HG03575 (cell line): ENCODE data around the gene CLP1.
"Not testable (repeated sequence)": the region's sequence is repeated elsewhere in the genome, so short reads cannot be mapped to it uniquely, and the experiment has no call there.

ENCODE experiments used
- ATAC-seq: cut with Tn5 transposase; IDR thresholded peaks from one replicate; pipeline ENCODE4 v1.9.1; 2021; ENCODE audit not compliant: unreplicated experiment, insufficient number of reproducible peaks, low FRiP score; ENCODE audit errors: extremely low read depth

Gene CLP1

DNA sequence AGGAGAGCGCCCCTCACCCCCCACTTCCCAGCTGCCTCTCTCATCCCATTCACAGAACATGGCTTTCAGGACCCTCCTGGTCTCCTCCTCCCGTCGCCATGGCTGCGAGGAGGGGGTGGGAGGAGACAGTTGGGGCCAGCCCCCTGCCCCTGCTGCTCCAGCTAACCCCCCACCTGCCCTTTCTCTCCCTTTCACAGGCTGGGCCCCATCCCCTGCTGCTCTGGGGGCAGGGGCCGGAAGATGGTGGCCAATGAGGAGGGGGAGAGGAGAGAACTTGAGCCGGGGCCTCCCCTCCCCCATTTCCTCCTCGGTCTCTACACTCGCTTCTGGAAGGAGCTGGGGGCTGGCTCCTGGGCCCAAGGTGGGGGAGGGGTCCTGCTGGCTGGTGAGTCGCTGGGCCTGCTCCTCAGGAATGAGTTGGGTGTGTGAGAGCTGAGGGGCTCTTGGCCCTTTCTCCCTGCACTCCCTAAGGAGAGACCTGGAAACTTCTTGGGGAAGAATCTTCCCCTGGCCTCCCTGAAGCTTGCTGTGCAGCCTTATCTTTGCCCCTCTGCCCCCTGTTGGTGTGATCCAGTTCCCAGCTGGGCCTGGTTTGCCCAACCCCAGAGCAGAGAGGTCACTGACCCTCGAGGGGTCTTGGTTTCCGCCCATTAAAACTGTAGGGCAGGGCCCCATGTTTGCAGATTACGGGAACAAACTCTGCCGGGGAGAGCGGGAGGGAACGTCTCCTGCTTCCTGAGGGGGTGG, 18.1 kb upstream of the CLP1 start:
- no peak for ATAC-seq

DNA sequence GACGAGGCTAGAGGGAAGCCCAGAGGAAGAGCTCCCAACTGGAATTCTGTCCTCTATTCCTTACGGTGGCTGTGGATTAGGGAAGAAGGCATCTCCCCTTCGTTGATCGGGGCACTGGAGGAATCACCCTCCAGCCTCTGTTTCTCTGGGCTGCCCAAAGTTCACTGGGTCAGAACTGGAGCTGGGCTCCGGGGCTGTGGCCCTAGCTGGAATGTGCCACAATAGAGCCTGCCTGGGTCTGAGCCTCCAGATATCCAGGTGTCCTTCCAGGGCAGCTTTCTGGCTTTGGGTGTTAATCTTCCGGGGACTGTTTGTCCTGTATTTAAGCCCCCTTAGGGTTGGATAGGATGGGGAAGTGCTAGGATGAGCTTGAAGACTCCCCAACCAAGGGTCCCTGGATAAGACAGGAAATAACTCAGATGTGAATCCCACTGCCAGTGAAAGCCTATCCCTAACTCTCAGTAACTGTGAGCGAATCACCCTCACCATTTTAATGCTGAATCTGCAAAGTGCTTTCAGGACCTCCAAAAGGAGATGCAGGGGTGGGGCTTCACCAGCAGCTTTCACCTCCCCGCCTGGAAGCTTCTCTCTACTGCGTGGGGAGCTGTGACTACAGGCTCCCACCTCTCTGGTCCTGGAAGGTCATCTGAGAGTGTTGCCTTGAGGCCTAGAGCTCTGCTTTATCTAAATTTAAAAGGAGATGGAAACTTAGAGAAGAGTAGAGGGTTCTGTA, 17.3 kb upstream of the CLP1 start:
- no peak for ATAC-seq

DNA sequence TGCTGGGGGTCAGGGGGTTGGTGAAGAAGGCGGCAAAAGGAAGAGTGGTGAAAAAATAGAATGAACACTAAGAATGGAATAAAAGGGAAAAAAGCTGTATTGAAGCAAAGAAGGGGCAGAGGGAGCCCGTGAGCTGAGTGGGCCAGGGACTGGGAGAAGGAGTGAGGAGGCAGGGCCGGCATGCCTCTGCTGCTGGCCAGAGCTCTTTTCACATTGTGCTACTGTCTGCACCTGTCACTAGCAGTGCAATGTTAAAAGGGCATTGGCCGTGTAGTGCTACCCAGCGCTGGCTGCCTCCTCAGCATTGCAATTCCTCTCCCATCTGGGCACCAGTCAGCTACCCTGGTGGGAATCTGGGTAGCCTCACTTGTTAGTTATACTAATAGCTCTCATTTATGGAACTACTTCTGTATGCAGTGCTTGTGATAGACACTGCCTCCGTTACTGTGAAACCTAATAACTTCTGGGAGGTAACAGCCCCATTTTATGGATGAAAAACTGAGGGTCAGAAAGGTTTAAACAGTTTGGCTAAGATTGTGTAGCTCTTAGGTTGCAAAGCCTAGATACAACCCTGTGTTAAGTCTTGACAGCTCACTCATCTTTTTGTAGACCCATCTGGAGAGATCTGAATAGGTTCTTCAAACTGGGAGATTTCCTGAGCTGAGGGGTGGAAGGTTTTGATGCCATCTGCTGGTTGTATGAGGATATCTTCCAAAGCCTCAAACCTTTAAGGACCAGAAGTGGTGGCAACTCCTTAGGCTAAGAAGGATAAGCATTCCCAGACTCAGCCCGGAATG, 16.4 kb upstream of the CLP1 start:
- no peak for ATAC-seq

- ATAC-seq, result no peak
Observed at GRCh38 chr11:57643802-57644201, 13.8 kb upstream of the CLP1 start.

DNA sequence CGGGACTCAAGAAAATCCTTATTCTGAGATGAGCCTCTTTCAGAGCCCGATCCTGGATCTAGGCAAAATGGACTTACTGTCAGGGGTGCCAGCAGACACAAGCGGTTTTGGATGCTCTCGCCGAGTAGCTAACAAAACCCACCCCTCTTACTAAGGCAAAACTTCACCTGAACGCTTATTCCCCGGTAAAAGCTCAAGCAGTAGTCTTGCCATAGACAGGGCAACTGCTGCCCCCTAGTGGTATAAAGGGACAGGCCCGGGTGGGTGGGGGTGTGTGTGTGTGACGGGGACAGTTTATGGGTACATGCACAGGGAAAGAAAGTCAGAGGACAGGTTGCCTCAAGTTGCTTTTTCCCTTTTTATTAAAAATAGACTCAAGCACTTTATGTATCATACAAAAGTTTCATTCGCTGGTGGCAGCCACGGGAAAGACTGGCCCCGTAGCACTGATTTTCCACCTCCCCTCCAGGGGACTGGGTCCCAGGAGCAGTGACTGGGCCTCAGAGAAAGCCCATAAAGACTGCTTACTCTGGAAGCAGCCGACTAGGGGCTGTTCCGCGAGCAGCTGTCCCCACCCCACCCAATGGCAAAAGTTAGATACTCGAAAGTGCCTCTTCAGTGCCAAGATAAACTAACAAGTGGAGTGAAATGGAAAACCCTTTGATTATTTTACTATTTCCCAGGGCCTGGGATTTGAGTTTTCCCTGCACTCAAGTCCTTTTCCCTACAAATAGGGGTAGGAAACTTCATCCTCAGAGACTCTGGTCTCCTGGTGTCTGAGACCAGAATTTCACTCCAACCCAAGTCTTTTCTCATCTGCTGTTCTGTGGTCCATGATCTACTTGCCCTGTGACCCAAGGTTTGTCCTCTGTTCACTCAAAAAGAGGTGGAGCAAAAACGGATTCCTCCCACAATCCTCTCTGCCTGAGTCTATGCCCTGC, 12.5 kb upstream of the CLP1 start:
- ATAC-seq, result no peak

DNA sequence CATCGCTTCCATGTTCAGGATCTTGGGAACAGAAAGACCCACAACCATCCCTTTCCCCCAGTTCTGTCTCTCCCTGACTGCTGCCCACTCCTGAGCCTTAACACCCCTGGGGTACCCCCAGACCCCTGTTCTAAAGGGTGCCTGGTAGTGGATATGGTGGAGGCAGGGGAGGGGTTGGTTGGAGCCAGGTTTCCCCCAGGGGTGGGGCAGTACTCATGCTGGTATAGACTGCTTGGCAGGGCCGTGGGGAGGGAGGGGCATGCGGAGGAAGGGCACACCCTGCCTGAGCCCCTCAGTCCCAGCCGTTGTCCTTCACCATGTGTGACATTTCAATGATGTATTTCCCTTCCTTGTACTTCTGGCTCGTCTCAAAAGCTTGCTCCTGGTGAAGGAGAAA, 11.9 kb upstream of the CLP1 start:
- no peak for ATAC-seq

DNA sequence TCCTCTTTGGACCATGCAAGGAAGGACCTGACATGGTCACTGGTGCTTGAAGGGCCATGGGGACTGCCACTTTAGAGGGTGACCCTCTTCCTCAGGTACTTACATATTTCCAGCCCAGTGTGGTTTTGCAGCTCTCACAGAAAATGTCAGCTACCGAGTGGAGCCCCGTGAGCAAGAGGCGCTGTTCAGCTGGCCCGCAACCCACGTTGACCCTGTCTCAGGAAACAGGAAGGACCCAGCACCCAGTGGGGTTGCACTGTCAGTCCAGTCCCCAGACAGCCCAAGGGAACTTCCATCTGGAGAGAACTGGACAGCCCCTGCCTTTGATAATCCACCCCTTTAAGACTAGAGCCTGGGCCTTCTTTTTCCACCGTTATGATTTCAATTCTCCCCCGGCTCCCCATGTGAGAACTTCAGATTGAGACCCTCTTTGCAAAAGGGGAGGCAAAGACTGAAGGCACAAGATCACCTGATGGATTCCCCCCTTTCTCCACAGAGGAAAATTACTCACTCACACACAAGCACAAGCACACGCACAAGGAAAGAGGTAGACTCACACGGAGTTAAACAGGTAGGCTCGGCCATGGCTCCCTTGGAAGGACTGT, 11.3 kb upstream of the CLP1 start:
- no peak for ATAC-seq

- ATAC-seq, result no peak
Observed at GRCh38 chr11:57646799-57647303, 10.7 kb upstream of the CLP1 start.

DNA sequence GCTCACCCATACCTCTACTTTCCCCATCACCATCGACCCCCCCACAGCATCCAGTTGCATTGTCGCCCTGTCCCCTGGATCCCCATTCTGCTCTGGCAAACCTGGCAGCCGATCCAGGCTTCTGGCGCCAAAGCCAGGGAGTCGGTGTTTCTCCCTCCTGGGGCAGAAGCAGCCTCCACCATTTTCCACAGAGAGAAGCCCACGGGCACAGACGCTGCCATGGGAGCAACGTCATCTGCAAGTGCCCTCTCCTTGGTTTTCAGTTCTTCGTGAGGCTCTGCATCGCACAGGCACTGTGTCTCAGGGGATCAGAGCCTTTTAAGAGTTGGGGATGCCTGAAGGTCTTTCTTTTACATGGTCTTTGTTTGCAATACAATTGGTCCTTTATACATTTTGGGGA, 10.2 kb upstream of the CLP1 start:
- no peak for ATAC-seq

DNA sequence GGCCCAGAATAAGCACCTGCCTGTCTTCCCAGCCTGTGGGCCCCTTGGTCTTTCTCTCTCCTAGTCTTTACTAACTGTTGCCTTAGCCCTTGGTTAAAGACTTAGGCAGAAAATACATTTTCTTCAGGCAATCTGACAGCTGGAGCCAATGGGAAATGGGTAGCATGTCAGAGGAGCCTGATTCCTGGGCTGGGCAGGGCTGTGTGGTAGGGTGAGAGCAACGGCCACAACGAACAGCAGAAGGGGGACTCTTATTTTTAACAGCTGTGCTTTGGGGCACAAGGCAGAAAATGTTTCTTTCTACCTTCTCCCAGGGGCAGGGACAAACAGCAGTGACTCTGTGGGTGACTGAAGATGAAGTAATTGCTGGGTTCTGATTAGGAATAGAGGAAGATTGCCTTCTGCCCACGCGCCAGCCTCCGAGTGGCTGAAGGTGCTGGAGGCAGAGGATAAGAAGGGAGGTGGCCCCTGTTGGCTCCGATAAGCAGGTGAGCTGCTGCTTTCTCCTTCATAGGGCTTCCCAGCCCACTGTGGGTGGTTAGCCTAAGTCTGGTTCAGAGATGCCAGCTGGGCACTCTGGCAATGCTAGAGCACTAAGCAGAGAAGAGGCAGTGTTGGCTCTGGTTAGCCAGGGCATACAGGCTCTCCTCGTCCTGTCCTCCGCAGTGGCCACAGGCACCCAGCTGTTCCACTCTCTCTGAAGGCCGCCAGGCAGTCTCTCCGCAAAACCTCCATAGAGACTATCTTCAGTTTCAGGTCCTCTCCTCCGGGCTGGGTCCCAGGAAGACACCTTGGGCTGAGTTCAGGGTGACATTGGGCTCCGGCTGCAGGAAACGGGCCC, 9.4 kb upstream of the CLP1 start:
- no peak for ATAC-seq

DNA sequence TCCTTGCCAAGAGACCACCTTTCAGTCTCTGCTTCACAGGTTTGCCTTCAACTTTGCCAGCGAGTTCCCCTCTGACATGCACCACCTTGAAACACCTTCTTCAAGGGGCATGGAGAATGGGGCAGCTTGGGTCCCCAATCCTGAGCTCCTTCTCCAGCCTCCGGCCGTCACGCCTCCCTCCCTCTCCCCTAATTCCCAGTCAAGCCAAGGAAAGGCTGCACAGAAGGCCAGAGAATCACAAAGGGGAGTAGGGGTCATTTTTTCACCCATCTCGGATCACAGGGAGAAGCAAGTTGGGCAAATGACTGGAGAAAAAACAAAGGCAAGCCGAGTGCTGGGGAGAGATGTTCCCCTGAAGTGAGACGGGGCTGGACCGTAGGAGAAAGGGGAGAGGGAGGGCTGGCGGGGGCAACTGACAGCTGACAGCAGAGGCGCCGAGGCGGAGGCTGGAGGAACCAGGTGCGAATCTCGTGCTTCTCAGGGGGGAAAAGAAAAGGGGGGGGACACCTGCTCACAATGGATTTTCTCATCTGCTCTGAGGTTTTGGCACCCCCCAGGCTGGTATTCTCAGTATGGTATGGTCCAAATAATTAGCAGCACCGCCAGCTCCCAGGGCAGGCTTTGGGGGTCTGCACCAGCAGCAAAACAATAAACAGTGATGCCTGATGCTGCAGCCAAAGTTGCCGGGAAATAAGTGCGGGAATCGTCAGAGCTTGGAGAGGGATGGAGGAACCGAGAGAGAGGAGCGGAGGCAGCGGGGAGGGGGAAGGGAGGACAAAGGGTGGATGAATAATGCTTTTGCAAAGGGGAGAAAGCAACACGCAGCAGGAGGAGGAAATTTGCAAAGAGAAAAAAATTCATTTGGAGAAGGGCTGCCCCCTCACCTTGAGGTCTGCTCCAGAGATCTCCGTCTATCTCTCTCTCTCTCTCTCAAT, 8.5 kb upstream of the CLP1 start:
- no peak for ATAC-seq

GRCh38 chr11:57649826-57650738, 7.5 kb upstream of the CLP1 start, which contains the start of gene YPEL4:
TSS of gene YPEL4 (minus strand) at chr11:57649912. CDS start at chr11:57647107, 2,805 bp downstream.
- no peak for ATAC-seq

DNA sequence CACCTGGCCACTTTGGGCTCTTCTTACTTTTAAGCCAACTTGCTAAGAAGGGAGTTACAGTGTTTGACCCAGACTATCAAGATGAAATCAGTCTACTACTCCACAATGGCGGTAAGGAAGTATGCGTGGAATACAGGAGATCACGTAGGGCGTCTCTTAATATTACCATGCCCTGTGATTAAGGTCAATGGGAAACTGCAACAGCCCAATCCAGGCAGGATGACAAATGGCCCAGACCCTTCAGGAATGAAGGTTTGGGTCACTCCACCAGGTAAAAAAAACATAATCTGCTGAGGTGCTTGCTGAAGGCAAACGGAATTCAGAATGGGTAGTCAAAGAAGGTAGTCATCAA, 6.8 kb upstream of the CLP1 start:
- no peak for ATAC-seq

DNA sequence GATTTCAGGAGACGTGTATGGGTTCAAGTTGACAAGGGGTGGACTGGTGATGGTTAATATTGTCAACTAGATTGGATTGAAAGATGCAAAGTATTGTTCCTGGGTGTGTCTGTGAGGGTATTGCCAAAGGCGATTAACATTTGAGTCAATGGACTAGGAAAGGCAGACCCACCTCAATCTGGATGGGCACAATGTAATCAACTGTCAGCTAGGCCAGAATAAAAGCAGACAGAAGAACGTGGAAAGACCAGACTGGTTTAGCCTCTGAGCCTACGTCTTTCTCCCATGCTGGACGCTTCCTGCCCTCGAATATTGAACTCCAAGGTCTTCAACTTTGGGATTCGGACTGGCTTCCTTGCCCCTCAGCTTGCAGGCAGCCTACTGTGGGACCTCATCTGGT, 6.2 kb upstream of the CLP1 start:
- ATAC-seq, result no peak

DNA sequence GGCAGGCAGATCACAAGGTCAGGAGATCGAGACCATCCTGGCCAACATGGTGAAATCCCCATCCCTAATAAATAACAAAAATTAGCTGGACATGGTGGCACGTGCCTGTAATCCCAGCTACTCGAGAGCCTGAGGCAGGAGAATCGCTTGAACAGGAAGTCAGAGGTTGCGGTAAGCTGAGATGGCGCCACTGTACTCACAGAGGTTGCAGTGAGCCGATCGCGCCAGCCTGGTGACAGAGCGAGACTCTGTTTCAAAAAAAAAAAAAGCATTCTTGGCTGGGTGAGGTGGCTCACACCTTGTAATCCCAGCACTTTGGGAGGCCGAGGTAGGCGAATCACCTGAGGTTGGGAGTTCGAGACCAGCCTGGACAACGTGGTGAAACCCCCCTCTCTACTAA, 5.3 kb upstream of the CLP1 start:
- ATAC-seq, result not testable (repeated sequence)

- ATAC-seq, result no peak
Observed at GRCh38 chr11:57652662-57653061, 4.9 kb upstream of the CLP1 start.
